Glomerular endothelial cell (primary cell): Measurements from ENCODE around the gene TSPEAR. TPM values are rescaled to one million over a fixed set of nuclear protein-coding genes. Genes with fewer than 3 reads are reported as not detected.
"Not testable (repeated sequence)": the region's sequence is repeated elsewhere in the genome, so short reads cannot be mapped to it uniquely, and the experiment has no call there.

Experiments
- DNase-seq: peaks from one replicate; pipeline ENCODE4 v3.0.0-alpha.2; 2011; ENCODE audit warnings: low read depth, low spot score; ENCODE audit errors: extremely low read depth
- total RNA-seq: library from RNA; depleted of rRNA; stranded (reverse); fragments of >200 nt; gene quantifications from 2 replicates; pipeline ENCODE4 v1.2.3, GENCODE V29; 2015

Gene TSPEAR
- total RNA-seq, 1 donor from 2014 or later, result 0.12 TPM

DNA sequence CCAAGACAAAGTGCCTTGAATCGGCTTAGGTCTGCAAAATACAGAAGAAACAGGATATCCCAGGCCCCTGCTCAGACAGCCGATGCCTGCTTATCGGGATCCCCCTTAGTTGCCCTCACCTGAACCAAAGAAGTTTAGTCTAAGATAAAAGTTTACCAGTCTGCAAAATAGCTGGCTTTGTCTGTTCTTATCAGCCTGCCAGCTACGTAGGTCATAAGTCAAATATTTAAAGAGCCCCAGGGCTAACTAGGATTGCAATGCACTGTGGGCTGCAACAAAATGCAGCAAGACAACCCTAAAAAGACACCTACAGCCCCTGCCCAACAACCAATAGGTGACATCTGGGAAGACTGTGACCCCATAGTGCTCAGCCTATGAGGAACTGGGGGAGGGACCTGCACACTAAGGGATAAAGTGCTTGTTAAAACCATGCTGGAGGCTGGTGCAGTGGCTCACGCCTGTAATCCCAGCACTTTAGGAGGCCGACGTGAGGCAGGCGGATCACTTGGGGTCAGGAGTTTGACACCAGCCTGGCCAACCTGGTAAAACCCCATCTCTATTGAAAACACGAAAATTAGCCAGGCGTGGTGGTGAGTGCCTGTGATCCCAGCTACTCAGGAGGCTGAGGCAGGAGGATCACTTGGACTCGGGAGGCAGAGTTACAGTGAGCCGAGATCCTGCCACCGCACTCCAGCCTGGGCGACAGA is 228.6 kb downstream of the TSPEAR start:
- no peak for DNase-seq

DNA sequence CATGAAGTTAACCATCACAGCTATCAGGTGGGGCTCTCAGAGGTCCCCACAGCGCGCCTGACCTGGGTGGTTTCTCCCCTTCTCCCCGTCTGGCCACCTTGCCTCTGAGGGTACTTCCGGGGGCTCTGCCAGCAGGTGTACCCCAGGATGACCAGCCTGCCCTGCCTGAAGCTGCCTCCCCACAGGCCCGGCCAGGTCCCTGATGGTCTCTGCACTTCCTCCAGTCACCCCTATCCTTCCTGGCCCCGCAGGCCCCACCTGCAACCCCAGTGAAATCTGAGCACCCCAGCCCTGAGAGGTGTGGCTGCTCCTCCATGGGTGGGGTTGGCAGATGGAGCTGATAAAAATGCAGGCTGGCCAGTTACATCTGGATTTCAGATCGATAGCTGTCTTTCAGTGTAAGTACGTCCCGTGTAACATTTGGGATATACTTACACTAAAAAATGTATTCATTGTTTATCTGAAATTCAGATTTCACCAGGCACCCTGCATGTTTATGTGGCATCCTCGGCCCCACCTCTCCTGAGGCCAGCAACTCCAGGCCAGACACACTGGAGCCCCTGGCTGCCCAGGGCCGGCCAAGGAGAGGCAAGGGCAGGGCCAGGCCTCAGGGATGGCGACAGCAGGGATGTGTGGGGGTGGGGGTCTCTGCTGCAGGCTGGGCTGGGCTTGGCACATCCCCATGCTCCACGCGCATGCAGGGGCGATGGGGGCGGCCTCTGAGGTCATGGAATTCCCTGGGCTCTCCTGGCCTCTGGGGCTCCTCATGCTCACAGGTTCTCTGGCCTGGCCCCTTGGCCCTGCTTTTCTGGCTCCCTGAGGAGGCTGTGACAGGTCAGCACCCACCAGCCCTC is 230.9 kb downstream of the TSPEAR start:
- DNase-seq, result no peak

DNA sequence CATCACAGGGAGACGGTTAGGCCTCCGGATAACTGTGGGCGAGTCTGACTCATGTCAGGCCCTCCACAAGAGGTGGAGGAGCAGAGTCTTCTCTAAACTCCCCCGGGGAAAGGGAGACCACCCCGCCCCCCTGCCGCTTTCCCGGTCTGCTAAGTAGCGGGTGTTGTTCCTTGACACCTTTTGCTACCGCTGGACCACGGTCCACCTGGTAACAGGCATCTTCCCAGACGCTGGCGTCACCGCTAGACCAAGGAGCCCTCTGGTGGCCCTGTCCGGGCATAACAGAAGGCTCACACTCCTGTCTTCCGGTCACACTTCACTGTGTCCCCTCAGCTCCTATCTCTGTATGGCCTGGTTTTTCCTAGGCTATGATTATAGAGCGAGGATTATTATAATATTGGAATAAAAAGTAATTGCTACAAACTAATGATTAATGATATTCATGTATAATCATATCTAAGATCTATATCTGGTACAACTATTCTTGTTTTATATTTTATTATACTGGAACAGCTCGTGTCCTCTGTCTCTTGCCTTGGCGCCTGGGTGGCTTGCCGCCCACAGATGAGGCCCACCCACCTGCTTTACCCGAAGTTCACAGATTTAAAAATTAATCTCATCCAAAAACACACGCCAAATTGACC is 231.7 kb downstream of the TSPEAR start:
- DNase-seq, result not testable (repeated sequence)

DNA sequence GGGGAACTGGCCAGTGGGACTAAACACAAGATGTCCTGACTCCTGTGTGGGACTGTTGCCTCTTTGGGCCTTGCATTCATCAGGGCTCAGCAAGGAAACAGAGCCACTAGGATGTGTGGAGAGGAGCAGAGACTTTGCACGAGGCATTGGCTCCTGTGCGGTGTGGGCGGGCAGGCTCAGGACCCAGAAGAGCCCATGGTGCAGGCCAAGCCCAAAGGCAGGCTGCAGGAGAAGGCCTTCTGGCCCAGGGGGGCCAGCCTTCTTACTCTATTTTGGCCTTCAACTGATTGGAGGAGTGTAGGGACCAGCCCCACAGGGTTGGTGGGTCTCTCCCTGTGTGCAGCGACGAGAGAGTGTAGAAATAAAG is 232.6 kb downstream of the TSPEAR start:
- DNase-seq, result no peak

DNA sequence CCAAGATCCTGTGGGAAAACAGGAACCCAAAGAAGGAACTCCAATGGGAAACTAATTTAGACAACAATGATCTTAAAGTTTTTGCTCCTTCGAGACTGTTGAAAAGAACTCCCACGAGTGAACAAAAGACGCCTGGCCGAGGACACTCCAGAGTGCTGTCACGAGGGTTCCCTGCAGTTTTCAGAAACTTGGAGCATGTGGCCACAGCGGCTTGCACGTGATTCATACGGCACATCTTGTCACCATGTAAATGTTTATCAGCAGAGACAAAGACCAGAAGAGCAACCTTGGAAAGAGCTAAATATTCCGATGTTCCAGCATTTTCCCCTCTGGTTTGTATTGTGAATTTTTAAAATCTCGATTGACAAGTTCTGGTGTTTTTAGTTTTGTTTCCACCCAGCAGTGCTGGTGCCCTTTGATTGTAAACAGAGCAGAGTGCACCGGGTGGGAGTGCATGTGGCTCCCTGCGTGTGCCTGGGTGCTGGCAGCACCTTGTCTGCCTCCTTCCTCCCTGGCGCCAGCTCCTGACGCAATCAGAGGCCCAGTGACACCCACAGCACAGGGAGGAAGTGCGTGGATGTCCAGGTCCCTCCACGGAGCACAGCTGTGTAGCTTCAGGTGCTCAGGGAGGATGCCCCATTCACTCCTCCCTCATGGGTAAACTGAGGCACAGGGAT is 233.1 kb downstream of the TSPEAR start:
- no peak for DNase-seq

DNA sequence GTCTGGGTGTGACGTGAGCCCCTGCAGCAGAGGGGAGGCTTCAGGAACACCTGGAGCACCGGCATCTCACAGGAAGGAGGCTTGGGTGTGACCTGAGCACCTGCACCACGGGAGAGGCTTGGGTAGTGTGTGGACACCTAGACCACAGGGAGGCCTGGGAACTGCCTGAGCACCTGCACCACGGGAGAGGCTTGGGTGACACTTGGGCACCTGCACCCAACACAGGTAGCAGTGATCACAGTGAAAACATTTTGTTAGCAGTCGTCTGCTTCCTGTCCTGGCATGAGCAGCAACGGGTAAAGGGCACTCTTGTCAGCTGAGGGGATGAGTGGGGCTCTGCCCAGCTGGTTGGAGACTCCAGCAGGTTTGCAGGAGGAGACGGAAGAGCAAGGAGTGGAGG is 233.7 kb downstream of the TSPEAR start:
- no peak for DNase-seq

DNA sequence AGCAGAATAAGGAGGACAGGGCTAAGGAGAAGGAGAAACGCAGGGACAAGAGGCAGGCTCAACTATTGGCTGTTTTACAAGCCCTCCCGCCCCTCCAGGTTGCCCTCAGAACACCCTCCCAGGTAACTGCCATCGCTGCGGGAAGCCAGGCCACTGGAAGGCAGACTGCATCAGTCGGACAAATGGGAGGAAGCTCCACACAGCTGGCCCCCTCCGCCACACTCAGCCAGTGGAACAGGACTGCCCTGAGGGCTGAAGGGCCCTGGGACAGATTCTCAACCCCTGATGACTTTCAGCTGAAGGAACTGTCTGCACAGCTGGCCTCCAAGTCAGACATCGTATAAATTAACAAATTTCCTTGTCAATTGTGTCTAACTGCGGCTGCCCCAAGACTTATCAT is 234.2 kb downstream of the TSPEAR start:
- DNase-seq, result no peak

DNA sequence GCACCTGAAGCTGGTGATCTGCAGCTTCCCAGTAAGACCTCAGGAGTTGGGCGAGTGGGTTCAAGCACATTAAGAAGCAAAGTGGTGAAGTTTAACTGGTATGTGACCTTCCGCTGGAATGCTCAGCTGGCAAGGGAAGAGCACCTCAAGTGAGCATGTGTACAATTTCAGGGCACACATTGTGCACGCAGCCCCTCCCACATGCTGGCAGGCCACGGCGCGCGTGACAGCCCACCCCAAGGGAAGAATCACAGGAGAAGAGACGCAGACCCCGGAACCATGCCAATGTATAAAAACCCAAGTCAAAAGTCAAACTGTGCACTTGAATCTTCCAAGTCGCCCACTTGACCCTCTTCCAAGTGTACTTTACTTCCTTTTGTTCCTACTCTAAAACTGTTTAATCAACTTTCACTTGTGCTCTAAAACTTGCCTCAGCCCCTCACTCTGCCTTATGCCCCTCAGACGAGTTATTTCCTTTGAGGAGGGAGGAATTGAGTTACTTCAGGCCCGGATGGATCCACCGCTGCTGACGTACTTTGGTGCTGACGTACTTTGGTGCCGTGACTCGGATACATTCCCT is 236.0 kb downstream of the TSPEAR start:
- no peak for DNase-seq

DNA sequence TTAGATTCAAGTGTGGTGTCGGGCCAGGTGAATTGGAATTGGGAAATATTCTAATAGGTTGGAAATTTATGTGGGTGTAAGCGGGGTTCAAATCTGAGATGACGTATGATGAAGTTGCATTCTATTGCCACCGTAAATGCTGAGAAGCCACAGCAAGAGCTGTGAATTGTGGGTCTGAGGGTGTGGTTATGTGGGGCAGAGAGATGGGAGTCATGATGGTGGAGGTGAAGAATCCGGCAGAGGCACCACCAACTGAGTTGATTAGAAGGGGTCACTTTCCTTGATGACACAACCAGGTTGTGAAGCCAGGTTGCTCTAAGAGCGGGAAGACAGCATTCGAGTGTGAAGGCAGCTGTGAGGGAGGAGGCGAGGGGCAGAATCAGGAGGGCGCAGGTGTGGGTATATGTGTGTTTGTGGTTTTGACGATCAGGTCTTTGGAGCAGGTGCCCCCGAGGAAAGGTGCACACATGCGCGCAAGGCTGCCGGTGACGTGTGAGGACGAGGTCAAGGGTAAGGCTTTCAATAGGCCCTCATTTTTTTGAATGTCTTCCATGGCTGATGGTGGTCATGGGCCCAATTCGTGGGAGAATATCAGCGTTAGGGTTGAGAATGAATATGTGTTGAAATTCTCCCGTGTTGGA is 237.3 kb downstream of the TSPEAR start:
- no peak for DNase-seq

DNA sequence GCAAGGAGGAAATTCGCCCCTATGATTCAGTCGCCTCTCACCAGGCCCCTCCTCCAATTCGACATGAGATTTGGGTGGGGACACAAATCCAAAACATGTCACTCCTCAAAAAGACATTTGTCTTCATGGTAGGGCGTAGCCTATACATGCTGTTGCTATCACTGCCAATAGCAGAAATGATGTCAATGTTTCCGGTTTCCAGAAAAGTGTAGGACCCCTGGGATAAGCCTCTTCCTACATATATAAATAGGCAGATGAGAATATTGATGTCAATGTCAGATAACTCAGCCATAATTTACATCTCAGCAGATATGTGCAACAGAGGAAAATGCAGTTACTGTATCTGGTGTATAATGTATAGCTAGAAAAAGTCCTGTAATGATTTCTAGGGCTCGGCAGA is 239.4 kb downstream of the TSPEAR start:
- no peak for DNase-seq

DNA sequence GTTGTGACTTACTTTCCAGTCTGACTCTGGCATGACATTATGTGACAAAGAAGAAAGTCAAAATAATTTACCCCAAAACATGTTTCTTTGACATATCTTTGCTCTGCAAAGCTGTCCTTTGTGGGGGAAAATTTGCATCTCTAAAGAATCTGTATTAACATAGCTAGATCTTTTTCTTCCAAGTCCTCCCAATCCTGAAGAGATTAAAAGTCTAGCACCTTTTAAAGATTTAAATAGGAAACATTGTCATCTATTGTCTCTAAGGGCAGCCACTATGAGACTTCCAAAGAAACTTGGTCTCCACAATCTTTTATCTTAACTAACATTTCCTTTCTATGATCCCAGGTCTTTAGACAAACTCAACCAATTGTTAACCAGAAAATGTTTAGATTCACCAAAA is 240.0 kb downstream of the TSPEAR start:
- DNase-seq, result no peak

DNA sequence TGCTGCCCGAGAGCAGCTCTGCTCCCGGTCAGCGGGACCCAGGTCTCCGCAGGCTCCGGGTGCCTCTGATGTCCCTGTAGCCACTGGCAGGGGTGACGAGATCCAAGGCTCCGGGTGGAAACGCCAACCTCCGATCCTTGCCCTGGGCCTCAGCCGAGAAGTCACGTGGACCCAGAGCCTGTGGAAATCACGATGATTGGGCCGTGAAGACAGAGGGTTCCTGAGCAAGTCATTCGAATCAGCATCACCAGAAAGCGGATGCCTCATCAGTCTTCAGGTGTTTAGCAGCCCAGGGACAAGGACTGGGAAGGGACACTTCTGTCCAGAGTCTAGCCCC is 243.5 kb downstream of the TSPEAR start:
- DNase-seq, result no peak

DNA sequence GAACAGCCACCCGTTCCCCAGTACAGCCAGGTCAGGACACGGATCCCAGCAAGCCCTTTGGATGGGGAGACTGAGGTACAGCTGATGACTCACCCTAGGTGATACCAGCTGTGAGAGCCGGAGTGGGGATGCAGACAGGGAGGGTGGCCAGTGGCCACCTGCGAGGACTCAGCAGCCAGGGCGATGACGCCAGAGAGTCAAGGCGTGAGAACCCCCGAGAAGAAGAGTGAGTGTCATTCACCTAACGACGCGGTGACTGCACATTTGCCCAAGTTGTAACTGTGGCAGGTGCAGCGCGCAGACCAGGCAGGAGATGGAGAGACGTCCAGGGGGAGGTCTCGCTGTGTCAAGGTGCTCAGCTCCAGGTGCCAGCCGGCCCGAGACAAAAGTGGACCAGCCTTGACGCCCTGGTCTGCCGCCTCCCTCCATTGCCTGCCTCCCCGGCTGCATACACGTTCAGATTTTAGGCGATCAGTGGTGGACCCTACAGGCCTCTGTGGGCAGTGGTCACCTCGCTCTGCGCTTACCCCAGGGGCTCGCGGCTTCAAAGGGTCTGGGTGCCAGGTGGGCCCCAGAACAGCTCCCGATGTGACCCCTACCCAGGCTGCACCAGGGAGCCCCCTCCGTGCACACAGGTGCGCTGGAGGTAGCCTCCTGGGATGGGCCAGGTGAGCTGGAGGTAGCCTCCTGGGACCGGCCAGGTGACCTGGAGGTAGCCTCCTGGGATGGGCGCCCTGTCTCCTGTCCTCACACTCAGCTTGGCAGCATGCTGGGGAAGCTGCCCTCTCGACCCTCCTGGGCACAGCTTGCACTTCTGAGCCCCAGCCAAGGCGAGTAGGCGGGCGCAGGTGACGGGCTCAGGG is 244.1 kb downstream of the TSPEAR start:
- DNase-seq, result no peak

DNA sequence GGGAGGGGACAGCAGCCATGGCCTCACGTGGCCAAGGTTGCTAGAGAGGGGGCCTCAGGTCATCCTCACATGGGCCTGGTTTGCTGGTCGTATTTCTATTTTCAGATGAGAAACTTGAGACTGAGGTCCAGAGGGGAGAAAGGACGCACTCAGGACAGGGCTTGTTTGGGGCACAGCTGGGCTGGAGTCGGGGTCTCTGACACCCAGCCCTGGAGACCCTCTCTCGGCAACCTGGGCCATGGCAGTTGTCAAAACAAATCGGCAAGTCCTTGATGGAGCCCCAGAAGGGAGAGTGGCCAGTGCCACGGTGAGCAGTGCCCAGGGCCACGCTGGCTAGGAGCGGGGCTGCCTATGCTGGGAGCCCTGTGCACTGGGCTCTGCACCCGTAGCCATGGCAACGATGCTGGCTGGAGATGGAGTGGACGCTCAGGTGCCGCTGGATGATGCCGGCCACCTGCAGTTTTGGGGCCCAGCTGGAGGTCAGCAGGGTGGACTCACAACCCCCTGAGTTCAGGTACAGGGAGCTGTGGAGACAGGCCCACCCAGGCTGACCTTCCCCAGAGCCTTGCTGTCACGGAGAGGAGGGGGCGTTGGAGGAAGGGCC is 244.9 kb downstream of the TSPEAR start:
- DNase-seq, result no peak

DNA sequence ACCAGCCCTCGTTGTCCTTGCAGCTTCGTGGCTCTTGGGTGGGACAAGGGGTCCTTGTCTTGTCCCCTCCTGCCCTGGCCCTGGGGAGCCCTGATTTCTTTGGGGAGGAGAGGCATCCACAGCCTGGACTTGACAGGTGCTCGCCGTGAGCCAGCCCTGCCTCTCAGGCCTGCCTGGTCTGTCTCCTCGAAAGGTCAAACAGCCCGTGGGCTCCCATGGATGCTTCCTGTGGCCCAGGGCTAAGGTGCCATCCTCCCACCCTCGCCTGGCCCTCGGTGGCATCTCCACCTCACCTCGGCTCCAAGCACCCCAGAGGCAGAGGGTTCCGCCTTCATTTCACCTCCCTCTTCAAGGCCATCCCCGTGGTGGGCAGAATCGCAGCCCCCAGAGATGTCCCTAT is 247.0 kb downstream of the TSPEAR start:
- no peak for DNase-seq

DNA sequence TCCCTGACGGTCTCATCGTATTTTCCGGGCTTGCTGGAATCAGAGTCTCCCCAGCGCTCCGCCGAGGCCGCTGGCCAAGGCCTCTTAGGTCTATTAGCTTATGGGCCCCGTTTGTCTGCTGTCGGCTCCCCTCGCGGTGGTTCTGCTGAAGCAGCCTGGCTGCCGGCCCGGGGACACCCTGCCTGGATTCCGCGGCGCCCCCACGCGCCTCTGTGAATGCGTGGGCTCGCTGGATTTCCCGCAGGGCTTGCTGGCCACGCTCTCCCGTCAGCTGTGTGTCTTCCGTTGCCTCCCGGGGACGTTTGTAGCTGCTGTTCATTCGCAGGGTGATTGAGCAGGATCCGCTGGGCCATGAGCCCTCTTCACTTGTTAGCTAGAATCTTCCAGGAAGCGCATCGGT is 247.6 kb downstream of the TSPEAR start:
- DNase-seq, result no peak

DNA sequence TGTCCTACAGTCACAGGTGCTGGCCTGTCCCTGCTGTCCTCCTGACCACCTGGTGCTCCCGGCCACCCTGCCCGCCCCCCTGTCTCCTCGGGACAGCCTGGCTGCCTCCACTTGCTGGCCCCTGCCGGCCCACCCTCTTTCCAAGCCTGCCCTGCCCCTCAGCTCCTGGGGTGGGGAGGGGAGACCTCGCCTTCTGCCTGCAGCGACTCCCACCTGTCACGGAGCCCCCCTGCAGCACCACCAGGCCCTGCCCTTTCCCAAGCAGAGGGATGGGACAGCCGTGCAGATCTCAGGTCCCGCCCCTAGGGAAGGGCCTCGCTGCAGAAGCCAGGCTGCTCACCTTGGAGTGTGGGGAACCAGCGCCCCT is 248.6 kb downstream of the TSPEAR start:
- no peak for DNase-seq

DNA sequence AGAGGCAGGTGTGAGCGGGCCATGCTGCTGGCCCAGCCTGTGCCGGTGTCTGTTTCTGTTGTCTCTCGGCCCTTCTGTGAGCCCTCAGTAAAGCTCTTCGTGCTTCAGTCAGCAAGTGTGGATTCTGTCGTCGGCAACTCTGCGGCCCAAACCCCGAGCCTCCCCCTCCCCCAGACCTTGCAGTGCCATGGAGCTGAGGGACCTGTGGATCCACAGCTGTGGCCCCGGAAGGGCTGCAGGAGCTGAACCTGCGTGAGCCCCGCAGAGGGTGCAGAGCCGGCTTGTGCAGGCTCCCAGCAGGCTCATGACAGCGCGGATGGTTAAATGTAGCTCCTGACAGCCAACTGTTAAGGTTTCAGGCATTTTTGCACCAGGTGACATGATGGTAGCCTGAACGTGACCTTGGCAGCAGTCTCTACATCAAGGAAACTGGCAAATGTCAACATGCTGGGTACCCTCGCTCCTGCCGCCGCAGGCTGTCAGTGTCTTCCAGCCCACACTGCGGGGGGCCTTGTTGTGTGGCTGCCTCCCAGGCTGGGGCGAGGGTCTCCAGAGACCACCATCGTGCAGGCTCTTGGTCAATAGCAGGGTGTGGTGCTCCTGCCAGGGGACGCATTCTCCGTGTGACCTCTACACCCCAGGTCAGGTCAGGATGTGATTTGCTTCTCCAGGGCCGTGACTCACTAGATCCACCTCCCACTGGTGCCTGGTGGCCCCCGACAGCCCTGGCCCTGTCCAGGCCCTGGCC is 249.1 kb downstream of the TSPEAR start:
- DNase-seq, result no peak
